Left ventricle myocardium inferior (tissue), 1 donor: ENCODE results near the gene NPTXR. TPM values are rescaled to one million over a fixed set of nuclear protein-coding genes. Genes with fewer than 3 reads are reported as not detected.

Source experiments
- DNase-seq: peaks from one replicate; pipeline ENCODE4 v3.0.0-alpha.2; 2020
- H3K27ac ChIP-seq: fragments of 200-600 bp; replicated peaks from 2 replicates; pipeline ENCODE4 v1.8.0; 2021
- H3K27me3 ChIP-seq: fragments of 200-600 bp; 2 replicates; pipeline ENCODE4 v1.8.0; 2021; ENCODE audit warnings: low read depth
- H3K36me3 ChIP-seq: fragments of 200-600 bp; 2 replicates; pipeline ENCODE4 v1.8.0; 2021
- H3K4me1 ChIP-seq: fragments of 200-600 bp; 2 replicates; pipeline ENCODE4 v1.8.0; 2021
- H3K4me3 ChIP-seq: fragments of 200-600 bp; 2 replicates; pipeline ENCODE4 v1.8.0; 2021; ENCODE audit warnings: mild to moderate bottlenecking, moderate library complexity
- H3K9me3 ChIP-seq: fragments of 200-600 bp; replicated peaks from 2 replicates; pipeline ENCODE4 v1.8.0; 2021
- CTCF ChIP-seq: fragments of 200-600 bp; IDR thresholded peaks from 2 replicates; pipeline ENCODE4 v1.8.0; 2021; ENCODE audit warnings: antibody characterized with exemption, mild to moderate bottlenecking, borderline replicate concordance
- intact Hi-C: fragments of 100-400 bp; cut with micrococcal nuclease; formaldehyde crosslinking; loops from one replicate; pipeline ENCODE4 v1.11.0; 2022
- total RNA-seq: library from RNA; stranded (reverse); fragmentation: NEBNext Ultra II Directional; extraction: Animal tissue kit (Norgen Biotek cat#: 25700); gene quantifications from one replicate; pipeline ENCODE4 v1.2.1, GENCODE V29; 2021
- donor health status: DM: no; HTN: yes; CAD: no; lungs with severe emphysema.

NPTXR gene
- total RNA-seq, 1 donor from 2014 or later: 23.3 TPM

- Histone ChIP-seq H3K9me3 (no peaks in the 10 kb centered on the region), H3K27ac (no peak overlapping the region), H3K4me3 (no peak overlapping the region), H3K27me3 (peaks cover 6% of the 10 kb centered on the region), H3K36me3 (no peaks in the 10 kb centered on the region), H3K4me1 (peaks cover 3% of the 10 kb centered on the region)
- intact Hi-C loops: loop anchor here (10.0 kb wide), 1 partner anchor 344 kb away; no protein-coding TSS in a partner anchor
- DNase-seq: no peak
- no peak for TF ChIP-seq CTCF
Measured at GRCh38 chr22:38770257-38770949, 73.4 kb downstream of the NPTXR start.

Other genes starting within 250 kb of the NPTXR start
- gene FAM227A, start 187.6 kb downstream of the NPTXR start, total RNA-seq: 1.0 TPM
- 44.4 TPM for gene CBY1, start 187.4 kb downstream of the NPTXR start, total RNA-seq
- 66.6 TPM for gene TOMM22, start 162.1 kb downstream of the NPTXR start, total RNA-seq
- gene JOSD1, start 143.1 kb downstream of the NPTXR start, total RNA-seq: 18.7 TPM
- gene GTPBP1, start 138.1 kb downstream of the NPTXR start, total RNA-seq: 28.9 TPM
- gene SUN2, start 88.0 kb downstream of the NPTXR start, total RNA-seq: 116 TPM
- 10.0 TPM for gene DNAL4, start 49.9 kb downstream of the NPTXR start, total RNA-seq
- gene CBX6, start 28.2 kb upstream of the NPTXR start, total RNA-seq: 32.9 TPM
- 0.41 TPM for gene APOBEC3A, start 113.6 kb upstream of the NPTXR start, total RNA-seq
- 0.52 TPM for gene APOBEC3B, start 138.3 kb upstream of the NPTXR start, total RNA-seq
- gene APOBEC3C, start 170.2 kb upstream of the NPTXR start, total RNA-seq: 25.1 TPM
- gene APOBEC3D, start 177.1 kb upstream of the NPTXR start, total RNA-seq: 0.96 TPM
- gene APOBEC3F, start 196.8 kb upstream of the NPTXR start, total RNA-seq: 4.8 TPM
- gene APOBEC3G, start 233.2 kb upstream of the NPTXR start, total RNA-seq: 4.2 TPM